ENCODE measurements around the gene ALDH1A3. TPM values are rescaled to one million over a fixed set of nuclear protein-coding genes. Genes with fewer than 3 reads are reported as not detected.

Gene ALDH1A3
- total RNA-seq, 6 experiments from 2014 or later, result 1.00 to 2.5 (median 1.9) TPM

GRCh38 chr15:100893261-100893963 lies 13.8 kb downstream of the ALDH1A3 start:
- no peak overlapping the region for H3K27ac Mint-ChIP-seq
- H3K36me3 Mint-ChIP-seq (ENCODE audit: low read depth), result no peaks in the 10 kb centered on the region
- peaks cover 8% of the 10 kb centered on the region for H3K27me3 Mint-ChIP-seq (ENCODE audit: insufficient read depth)
- TF ChIP-seq CTCF (IDR thresholded peaks at IDR 0.05), result no peak
- no peaks in the 10 kb centered on the region for H3K9me3 Mint-ChIP-seq
- DNase-seq, result no peak
- H3K4me3 Mint-ChIP-seq, result no peak overlapping the region
- H3K4me1 Mint-ChIP-seq (ENCODE audit: low read depth), result peaks cover 18% of the 10 kb centered on the region

- Mint-ChIP-seq H3K9me3 (no peaks in the 10 kb centered on the region), H3K27ac (no peak overlapping the region), H3K36me3 (ENCODE audit: low read depth) (no peaks in the 10 kb centered on the region), H3K4me1 (ENCODE audit: low read depth) (peaks cover 17% of the 10 kb centered on the region), H3K27me3 (ENCODE audit: insufficient read depth) (peaks cover 8% of the 10 kb centered on the region), H3K4me3 (no peak overlapping the region)
- no peak for DNase-seq
- TF ChIP-seq CTCF (IDR thresholded peaks at IDR 0.05), result no peak
These were observed 14.3 kb downstream of the ALDH1A3 start for GRCh38 chr15:100893964-100894295.

GRCh38 chr15:100895721-100896120 lies 16.1 kb downstream of the ALDH1A3 start:
- no peaks in the 10 kb centered on the region for H3K9me3 Mint-ChIP-seq
- H3K27me3 Mint-ChIP-seq (ENCODE audit: insufficient read depth), result peaks cover 8% of the 10 kb centered on the region
- H3K4me3 Mint-ChIP-seq, result no peak overlapping the region
- H3K4me1 Mint-ChIP-seq (ENCODE audit: low read depth), result peaks cover 9% of the 10 kb centered on the region; the same call in 1 of the 2 replicates
- no peak overlapping the region for H3K27ac Mint-ChIP-seq
- H3K36me3 Mint-ChIP-seq (ENCODE audit: low read depth), result no peaks in the 10 kb centered on the region
- DNase-seq, result no peak
- no peak for TF ChIP-seq CTCF (IDR thresholded peaks at IDR 0.05)

- TF ChIP-seq CTCF (IDR thresholded peaks at IDR 0.05), result no peak
- no peaks in the 10 kb centered on the region for H3K9me3 Mint-ChIP-seq
- no peak overlapping the region for H3K27ac Mint-ChIP-seq
- no peaks in the 10 kb centered on the region for H3K36me3 Mint-ChIP-seq (ENCODE audit: low read depth)
- H3K27me3 Mint-ChIP-seq (ENCODE audit: insufficient read depth), result peaks cover 8% of the 10 kb centered on the region
- H3K4me3 Mint-ChIP-seq, result no peak overlapping the region
- peaks cover 23% of the 10 kb centered on the region for H3K4me1 Mint-ChIP-seq (ENCODE audit: low read depth)
- no peak for DNase-seq
These were observed 17.9 kb downstream of the ALDH1A3 start for GRCh38 chr15:100897221-100898151.

GRCh38 chr15:100898152-100898490 lies 18.5 kb downstream of the ALDH1A3 start:
- H3K4me1 Mint-ChIP-seq (ENCODE audit: low read depth), result peaks cover 29% of the 10 kb centered on the region
- no peaks in the 10 kb centered on the region for H3K36me3 Mint-ChIP-seq (ENCODE audit: low read depth)
- DNase-seq, result no peak
- H3K27ac Mint-ChIP-seq, result no peak overlapping the region
- no peak overlapping the region for H3K4me3 Mint-ChIP-seq
- no peaks in the 10 kb centered on the region for H3K9me3 Mint-ChIP-seq
- no peak for TF ChIP-seq CTCF (IDR thresholded peaks at IDR 0.05)
- peaks cover 8% of the 10 kb centered on the region for H3K27me3 Mint-ChIP-seq (ENCODE audit: insufficient read depth)

All from HFFc6 (cell line).